ENCODE data around the gene FZD10.

Gene FZD10

GRCh38 chr12:130131801-130132200, 30.5 kb upstream of the FZD10 start:
- in situ Hi-C loops (cut with MboI; ENCODE audit: low sequenced_read_pairs): no loop called here

GRCh38 chr12:130132831-130133511, 29.3 kb upstream of the FZD10 start:
- in situ Hi-C loops (cut with MboI; ENCODE audit: low sequenced_read_pairs): no loop called here

- in situ Hi-C loops (cut with MboI; ENCODE audit: low sequenced_read_pairs): no loop called here
These were observed 28.3 kb upstream of the FZD10 start for GRCh38 chr12:130133851-130134562.

GRCh38 chr12:130134563-130134915, 27.7 kb upstream of the FZD10 start:
- in situ Hi-C loops (cut with MboI; ENCODE audit: low sequenced_read_pairs): no loop called here

- in situ Hi-C loops (cut with MboI; ENCODE audit: low sequenced_read_pairs): no loop called here
These were observed 25.7 kb upstream of the FZD10 start for GRCh38 chr12:130136509-130137039.

GRCh38 chr12:130137040-130138018, 24.9 kb upstream of the FZD10 start:
- in situ Hi-C loops (cut with MboI; ENCODE audit: low sequenced_read_pairs): no loop called here

- in situ Hi-C loops (cut with MboI; ENCODE audit: low sequenced_read_pairs): no loop called here
These were observed 23.8 kb upstream of the FZD10 start for GRCh38 chr12:130138478-130138877.

GRCh38 chr12:130139567-130140421, 22.5 kb upstream of the FZD10 start:
- in situ Hi-C loops (cut with MboI; ENCODE audit: low sequenced_read_pairs): no loop called here

GRCh38 chr12:130141105-130141504, 21.2 kb upstream of the FZD10 start:
- in situ Hi-C loops (cut with MboI; ENCODE audit: low sequenced_read_pairs): no loop called here

- in situ Hi-C loops (cut with MboI; ENCODE audit: low sequenced_read_pairs): no loop called here
These were observed 20.2 kb upstream of the FZD10 start for GRCh38 chr12:130141901-130142683.

- in situ Hi-C loops (cut with MboI; ENCODE audit: low sequenced_read_pairs): no loop called here
These were observed 19.5 kb upstream of the FZD10 start for GRCh38 chr12:130142736-130143135.

- in situ Hi-C loops (cut with MboI; ENCODE audit: low sequenced_read_pairs): no loop called here
These were observed 19.1 kb upstream of the FZD10 start for GRCh38 chr12:130143136-130143535.

- in situ Hi-C loops (cut with MboI; ENCODE audit: low sequenced_read_pairs): no loop called here
These were observed 18.0 kb upstream of the FZD10 start for GRCh38 chr12:130144256-130144655.

GRCh38 chr12:130145731-130146130, 16.5 kb upstream of the FZD10 start:
- in situ Hi-C loops (cut with MboI; ENCODE audit: low sequenced_read_pairs): no loop called here

GRCh38 chr12:130146176-130146931, 15.9 kb upstream of the FZD10 start:
- in situ Hi-C loops (cut with MboI; ENCODE audit: low sequenced_read_pairs): no loop called here

- in situ Hi-C loops (cut with MboI; ENCODE audit: low sequenced_read_pairs): no loop called here
These were observed 14.2 kb upstream of the FZD10 start for GRCh38 chr12:130147875-130148596.

GRCh38 chr12:130151846-130152245, 10.4 kb upstream of the FZD10 start:
- in situ Hi-C loops (cut with MboI; ENCODE audit: low sequenced_read_pairs): no loop called here

GRCh38 chr12:130152386-130152785, 9.9 kb upstream of the FZD10 start:
- in situ Hi-C loops (cut with MboI; ENCODE audit: low sequenced_read_pairs): no loop called here
